OCI-LY3 (cell line): ENCODE data around the gene APOL3.

Source experiments
- EZH2phosphoT487 ChIP-seq: fragments of 200-600 bp; shearing (Covaris generic); IDR thresholded peaks from 2 replicates; pipeline ENCODE4 v1.6.1; 2018; ENCODE audit warnings: antibody characterized with exemption, mixed run types, low read depth
- TF ChIP-seq, protein P1 (sequence below): fragments of 200-600, 300-600 bp; sonication (generic); IDR thresholded peaks from 2 replicates; pipeline ENCODE4 v1.5.1; 2014; ENCODE audit warnings: antibody characterized with exemption, low read length, low read depth

- TF ChIP-seq, protein P1, sequence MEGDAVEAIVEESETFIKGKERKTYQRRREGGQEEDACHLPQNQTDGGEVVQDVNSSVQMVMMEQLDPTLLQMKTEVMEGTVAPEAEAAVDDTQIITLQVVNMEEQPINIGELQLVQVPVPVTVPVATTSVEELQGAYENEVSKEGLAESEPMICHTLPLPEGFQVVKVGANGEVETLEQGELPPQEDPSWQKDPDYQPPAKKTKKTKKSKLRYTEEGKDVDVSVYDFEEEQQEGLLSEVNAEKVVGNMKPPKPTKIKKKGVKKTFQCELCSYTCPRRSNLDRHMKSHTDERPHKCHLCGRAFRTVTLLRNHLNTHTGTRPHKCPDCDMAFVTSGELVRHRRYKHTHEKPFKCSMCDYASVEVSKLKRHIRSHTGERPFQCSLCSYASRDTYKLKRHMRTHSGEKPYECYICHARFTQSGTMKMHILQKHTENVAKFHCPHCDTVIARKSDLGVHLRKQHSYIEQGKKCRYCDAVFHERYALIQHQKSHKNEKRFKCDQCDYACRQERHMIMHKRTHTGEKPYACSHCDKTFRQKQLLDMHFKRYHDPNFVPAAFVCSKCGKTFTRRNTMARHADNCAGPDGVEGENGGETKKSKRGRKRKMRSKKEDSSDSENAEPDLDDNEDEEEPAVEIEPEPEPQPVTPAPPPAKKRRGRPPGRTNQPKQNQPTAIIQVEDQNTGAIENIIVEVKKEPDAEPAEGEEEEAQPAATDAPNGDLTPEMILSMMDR = no peak
- no peak for TF ChIP-seq EZH2phosphoT487
Measured at GRCh38 chr22:36151006-36151595, 9.5 kb downstream of the APOL3 start.
